PC-9 (cell line): ENCODE results near the gene SIX1.

Experiments
- CTCF ChIP-seq: fragments of 200-600 bp; sonication (generic); conservative IDR thresholded peaks from 2 replicates; pipeline ENCODE4 v1.6.1; 2017; ENCODE audit warnings: mixed run types, antibody characterized with exemption, mild to moderate bottlenecking, moderate library complexity
- EZH2 ChIP-seq: fragments of 200-600 bp; sonication (generic); IDR thresholded peaks from 2 replicates; pipeline ENCODE4 v1.8.0; 2017; ENCODE audit warnings: antibody characterized with exemption, low read depth

DNA sequence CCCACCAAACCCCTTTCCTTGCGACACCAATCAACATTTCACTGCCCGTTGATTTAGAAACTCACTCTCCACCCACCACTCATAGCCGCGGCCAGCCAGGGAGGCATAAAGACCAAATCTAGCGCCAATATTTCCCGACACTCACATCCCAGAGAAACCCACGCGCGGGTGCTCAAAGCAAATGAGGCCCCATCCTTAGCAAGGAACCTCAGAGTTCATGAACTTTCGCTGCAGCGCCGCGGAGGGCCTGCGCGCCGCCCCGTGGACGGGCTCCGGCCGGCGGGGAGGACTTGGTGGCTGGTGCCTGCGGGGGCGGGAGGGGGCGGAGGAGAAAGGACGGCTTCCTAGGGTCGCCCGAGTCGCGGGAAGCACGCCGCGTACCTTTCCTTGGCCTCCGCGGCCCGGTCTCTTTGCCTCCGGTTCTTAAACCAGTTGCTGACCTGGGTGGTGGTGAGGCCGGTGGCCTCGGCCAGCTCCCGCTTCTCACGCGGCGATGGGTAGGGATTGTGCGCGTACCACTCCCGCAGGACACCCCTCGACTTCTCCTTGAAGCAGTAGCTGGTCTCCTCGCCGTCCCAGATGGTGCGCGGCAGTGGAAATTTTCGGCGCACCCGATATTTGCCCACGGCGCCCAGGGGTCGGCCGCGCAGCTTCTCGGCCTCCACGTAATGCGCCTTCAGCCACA, 886 bp downstream of the SIX1 start:
- TF ChIP-seq CTCF, result no peak
- no peak for TF ChIP-seq EZH2
